GM12892 (cell line): ENCODE measurements around the gene AAK1.

ENCODE experiments used
- POLR2A ChIP-seq: IDR thresholded peaks from 2 replicates; pipeline ENCODE4 v1.6.1; 2011; ENCODE audit warnings: low read depth, low read length, control low read depth
- POLR2AphosphoS5 ChIP-seq: IDR thresholded peaks from 2 replicates; pipeline ENCODE4 v1.6.1; 2011; ENCODE audit warnings: low read depth, low read length, control low read depth

- TF ChIP-seq POLR2A (no peak), POLR2AphosphoS5 (no peak)
These were observed 118.3 kb downstream of the AAK1 start for GRCh38 chr2:69525261-69525660.
